HEK293 (cell line): ENCODE results near the gene SMIM43.

Source experiments
- KLF9 ChIP-seq: fragments of 450-650 bp; formaldehyde crosslinking; IDR thresholded peaks from 2 replicates; pipeline ENCODE4 v1.5.1; 2016; ENCODE audit warnings: missing biosample characterization, missing genetic modification characterization, low read depth
- MYNN ChIP-seq: fragments of 450-650 bp; formaldehyde crosslinking; IDR thresholded peaks from 2 replicates; pipeline ENCODE4 v1.5.1; 2016; ENCODE audit warnings: missing biosample characterization, missing genetic modification characterization, borderline replicate concordance
- TRIM28 ChIP-seq: IDR thresholded peaks from 2 replicates; pipeline ENCODE4 v1.6.1; 2011; ENCODE audit warnings: low read length, control low read depth, borderline replicate concordance
- YY1 ChIP-seq: fragments of 450-650 bp; formaldehyde crosslinking; IDR thresholded peaks from 2 replicates; pipeline ENCODE4 v1.5.1; 2018; ENCODE audit warnings: missing biosample characterization, missing genetic modification characterization
- ZNF274 ChIP-seq, 2 experiments: fragments of 200-500 bp in 1 of 2; fragments of 450-650 bp in 1 of 2; sonication (Bioruptor generic) in 1 of 2; formaldehyde crosslinking in 1 of 2; IDR thresholded peaks; 2 replicates each; pipeline versions ENCODE4 v1.5.1 to v1.6.1; 2014 to 2016; ENCODE audit warnings: borderline replicate concordance in 1 of 2, inconsistent platforms in 1 of 2, low read length in 1 of 2, missing biosample characterization in 1 of 2, missing genetic modification characterization in 1 of 2
- ZNF510 ChIP-seq: fragments of 450-650 bp; formaldehyde crosslinking; IDR thresholded peaks from 2 replicates; pipeline ENCODE4 v1.5.1; 2018; ENCODE audit warnings: mild to moderate bottlenecking, missing genetic modification characterization, missing biosample characterization; ENCODE audit not compliant: insufficient replicate concordance
- TF ChIP-seq, protein P1 (sequence below): fragments of 450-650 bp; IDR thresholded peaks from 2 replicates; pipeline ENCODE4 v1.5.1; 2018; ENCODE audit warnings: missing biosample characterization, mild to moderate bottlenecking, missing genetic modification characterization
- TF ChIP-seq, protein P2 (sequence below): fragments of 450-650 bp; formaldehyde crosslinking; IDR thresholded peaks from 2 replicates; pipeline ENCODE4 v1.5.1; 2016; ENCODE audit warnings: missing biosample characterization, missing genetic modification characterization
- TF ChIP-seq, protein P3 (sequence below): fragments of 450-650 bp; formaldehyde crosslinking; IDR thresholded peaks from 2 replicates; pipeline ENCODE4 v1.5.1; 2016; ENCODE audit warnings: missing biosample characterization, missing genetic modification characterization
- TF ChIP-seq, protein P4 (sequence below): sonication (generic); formaldehyde crosslinking; IDR thresholded peaks from 2 replicates; pipeline ENCODE4 v1.8.1; 2022; ENCODE audit warnings: mild to moderate bottlenecking, moderate library complexity, missing genetic modification reagents
- TF ChIP-seq, protein P5 (sequence below): fragments of 450-650 bp; formaldehyde crosslinking; IDR thresholded peaks from 2 replicates; pipeline ENCODE4 v1.5.1; 2016; ENCODE audit warnings: missing biosample characterization, missing genetic modification characterization

DNA sequence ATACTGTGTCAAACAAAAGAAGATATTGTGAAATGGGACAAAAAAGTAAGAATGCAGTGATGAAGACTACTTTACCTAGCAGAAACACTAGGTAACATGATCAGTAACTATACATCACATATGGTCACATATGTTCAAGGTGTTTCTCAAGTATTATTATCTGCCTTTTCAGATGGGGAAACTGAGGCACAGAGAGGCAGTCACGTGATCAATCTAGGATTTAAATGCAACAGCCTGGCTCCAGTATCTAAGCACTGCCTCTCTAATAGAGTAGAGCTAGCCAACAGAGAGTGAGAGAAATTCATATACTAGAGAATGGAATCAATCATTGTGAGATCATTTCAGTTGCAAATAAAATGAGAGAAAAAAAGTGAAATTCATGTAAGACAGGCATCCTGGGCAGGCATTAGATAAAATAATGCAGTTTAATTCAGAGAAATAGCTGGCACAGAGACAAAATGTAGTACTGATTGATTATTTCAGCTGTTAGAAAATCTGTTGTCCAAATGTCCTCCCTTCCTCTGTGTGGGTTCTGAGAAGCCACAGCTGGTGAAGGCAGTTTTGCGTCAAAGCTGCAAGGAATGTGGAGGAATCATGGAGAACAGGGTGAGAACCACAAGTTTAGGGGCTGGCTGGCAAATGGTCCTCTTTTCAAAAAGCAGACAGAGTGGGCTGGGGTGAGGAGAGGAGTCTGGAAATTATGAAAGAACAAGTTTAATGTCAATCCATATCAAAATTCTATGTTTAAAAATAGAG, 26.0 kb downstream of the SMIM43 start:
- TF ChIP-seq, protein P1, sequence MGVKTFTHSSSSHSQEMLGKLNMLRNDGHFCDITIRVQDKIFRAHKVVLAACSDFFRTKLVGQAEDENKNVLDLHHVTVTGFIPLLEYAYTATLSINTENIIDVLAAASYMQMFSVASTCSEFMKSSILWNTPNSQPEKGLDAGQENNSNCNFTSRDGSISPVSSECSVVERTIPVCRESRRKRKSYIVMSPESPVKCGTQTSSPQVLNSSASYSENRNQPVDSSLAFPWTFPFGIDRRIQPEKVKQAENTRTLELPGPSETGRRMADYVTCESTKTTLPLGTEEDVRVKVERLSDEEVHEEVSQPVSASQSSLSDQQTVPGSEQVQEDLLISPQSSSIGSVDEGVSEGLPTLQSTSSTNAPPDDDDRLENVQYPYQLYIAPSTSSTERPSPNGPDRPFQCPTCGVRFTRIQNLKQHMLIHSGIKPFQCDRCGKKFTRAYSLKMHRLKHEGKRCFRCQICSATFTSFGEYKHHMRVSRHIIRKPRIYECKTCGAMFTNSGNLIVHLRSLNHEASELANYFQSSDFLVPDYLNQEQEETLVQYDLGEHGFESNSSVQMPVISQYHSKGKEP (tag by site-specific recombination), result no peak
- TF ChIP-seq, protein P2, sequence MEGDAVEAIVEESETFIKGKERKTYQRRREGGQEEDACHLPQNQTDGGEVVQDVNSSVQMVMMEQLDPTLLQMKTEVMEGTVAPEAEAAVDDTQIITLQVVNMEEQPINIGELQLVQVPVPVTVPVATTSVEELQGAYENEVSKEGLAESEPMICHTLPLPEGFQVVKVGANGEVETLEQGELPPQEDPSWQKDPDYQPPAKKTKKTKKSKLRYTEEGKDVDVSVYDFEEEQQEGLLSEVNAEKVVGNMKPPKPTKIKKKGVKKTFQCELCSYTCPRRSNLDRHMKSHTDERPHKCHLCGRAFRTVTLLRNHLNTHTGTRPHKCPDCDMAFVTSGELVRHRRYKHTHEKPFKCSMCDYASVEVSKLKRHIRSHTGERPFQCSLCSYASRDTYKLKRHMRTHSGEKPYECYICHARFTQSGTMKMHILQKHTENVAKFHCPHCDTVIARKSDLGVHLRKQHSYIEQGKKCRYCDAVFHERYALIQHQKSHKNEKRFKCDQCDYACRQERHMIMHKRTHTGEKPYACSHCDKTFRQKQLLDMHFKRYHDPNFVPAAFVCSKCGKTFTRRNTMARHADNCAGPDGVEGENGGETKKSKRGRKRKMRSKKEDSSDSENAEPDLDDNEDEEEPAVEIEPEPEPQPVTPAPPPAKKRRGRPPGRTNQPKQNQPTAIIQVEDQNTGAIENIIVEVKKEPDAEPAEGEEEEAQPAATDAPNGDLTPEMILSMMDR (tag by site-specific recombination), result no peak
- TF ChIP-seq KLF9 (tag by site-specific recombination) (no peak), TRIM28 (no peak), ZNF510 (no peak), YY1 (no peak), MYNN (tag by site-specific recombination) (no peak), ZNF274 (IDR thresholded peaks at IDR 0.05; ENCODE audit: low read length) (no peak), ZNF274 (tag by site-specific recombination; IDR thresholded peaks at IDR 0.05; ENCODE audit: borderline replicate concordance) (no peak)
- TF ChIP-seq, protein P3, sequence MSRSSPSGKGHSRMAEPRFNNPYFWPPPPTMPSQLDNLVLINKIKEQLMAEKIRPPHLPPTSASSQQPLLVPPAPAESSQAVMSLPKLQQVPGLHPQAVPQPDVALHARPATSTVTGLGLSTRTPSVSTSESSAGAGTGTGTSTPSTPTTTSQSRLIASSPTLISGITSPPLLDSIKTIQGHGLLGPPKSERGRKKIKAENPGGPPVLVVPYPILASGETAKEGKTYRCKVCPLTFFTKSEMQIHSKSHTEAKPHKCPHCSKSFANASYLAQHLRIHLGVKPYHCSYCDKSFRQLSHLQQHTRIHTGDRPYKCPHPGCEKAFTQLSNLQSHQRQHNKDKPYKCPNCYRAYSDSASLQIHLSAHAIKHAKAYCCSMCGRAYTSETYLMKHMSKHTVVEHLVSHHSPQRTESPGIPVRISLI (tag by site-specific recombination), result no peak
- TF ChIP-seq, protein P4, sequence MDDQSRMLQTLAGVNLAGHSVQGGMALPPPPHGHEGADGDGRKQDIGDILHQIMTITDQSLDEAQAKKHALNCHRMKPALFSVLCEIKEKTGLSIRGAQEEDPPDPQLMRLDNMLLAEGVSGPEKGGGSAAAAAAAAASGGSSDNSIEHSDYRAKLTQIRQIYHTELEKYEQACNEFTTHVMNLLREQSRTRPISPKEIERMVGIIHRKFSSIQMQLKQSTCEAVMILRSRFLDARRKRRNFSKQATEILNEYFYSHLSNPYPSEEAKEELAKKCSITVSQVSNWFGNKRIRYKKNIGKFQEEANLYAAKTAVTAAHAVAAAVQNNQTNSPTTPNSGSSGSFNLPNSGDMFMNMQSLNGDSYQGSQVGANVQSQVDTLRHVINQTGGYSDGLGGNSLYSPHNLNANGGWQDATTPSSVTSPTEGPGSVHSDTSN, result no peak
- TF ChIP-seq, protein P5, sequence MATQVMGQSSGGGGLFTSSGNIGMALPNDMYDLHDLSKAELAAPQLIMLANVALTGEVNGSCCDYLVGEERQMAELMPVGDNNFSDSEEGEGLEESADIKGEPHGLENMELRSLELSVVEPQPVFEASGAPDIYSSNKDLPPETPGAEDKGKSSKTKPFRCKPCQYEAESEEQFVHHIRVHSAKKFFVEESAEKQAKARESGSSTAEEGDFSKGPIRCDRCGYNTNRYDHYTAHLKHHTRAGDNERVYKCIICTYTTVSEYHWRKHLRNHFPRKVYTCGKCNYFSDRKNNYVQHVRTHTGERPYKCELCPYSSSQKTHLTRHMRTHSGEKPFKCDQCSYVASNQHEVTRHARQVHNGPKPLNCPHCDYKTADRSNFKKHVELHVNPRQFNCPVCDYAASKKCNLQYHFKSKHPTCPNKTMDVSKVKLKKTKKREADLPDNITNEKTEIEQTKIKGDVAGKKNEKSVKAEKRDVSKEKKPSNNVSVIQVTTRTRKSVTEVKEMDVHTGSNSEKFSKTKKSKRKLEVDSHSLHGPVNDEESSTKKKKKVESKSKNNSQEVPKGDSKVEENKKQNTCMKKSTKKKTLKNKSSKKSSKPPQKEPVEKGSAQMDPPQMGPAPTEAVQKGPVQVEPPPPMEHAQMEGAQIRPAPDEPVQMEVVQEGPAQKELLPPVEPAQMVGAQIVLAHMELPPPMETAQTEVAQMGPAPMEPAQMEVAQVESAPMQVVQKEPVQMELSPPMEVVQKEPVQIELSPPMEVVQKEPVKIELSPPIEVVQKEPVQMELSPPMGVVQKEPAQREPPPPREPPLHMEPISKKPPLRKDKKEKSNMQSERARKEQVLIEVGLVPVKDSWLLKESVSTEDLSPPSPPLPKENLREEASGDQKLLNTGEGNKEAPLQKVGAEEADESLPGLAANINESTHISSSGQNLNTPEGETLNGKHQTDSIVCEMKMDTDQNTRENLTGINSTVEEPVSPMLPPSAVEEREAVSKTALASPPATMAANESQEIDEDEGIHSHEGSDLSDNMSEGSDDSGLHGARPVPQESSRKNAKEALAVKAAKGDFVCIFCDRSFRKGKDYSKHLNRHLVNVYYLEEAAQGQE (tag by site-specific recombination), result no peak
